HepG2 (cell line): ENCODE measurements around the gene CDK2AP2. TPM values are rescaled to one million over a fixed set of nuclear protein-coding genes. Genes with fewer than 3 reads are reported as not detected.

Source experiments
- PREB ChIP-seq: sonication (generic); formaldehyde crosslinking; IDR thresholded peaks from 2 replicates; pipeline ENCODE4 v1.4.0; 2020; ENCODE audit warnings: missing genetic modification reagents
- STAT6 ChIP-seq: sonication (generic); formaldehyde crosslinking; IDR thresholded peaks from 2 replicates; pipeline ENCODE4 v1.4.0; 2020; ENCODE audit warnings: missing genetic modification reagents, mild to moderate bottlenecking, borderline replicate concordance
- ZMYM2 ChIP-seq: sonication (generic); formaldehyde crosslinking; IDR thresholded peaks from 2 replicates; pipeline ENCODE4 v1.8.0; 2022; ENCODE audit warnings: mild to moderate bottlenecking, missing genetic modification reagents
- ZNF33B ChIP-seq: sonication (generic); formaldehyde crosslinking; IDR thresholded peaks from 2 replicates; pipeline ENCODE4 v1.5.1; 2020; ENCODE audit warnings: mild to moderate bottlenecking, missing genetic modification reagents
- ZNF574 ChIP-seq: sonication (generic); formaldehyde crosslinking; IDR thresholded peaks from 2 replicates; pipeline ENCODE4 v1.4.0; 2020; ENCODE audit warnings: missing genetic modification reagents
- ZNF629 ChIP-seq: sonication (generic); formaldehyde crosslinking; conservative IDR thresholded peaks from 2 replicates; pipeline ENCODE4 v1.5.0; 2020; ENCODE audit warnings: missing genetic modification reagents
- ZNF660 ChIP-seq: sonication (generic); formaldehyde crosslinking; IDR thresholded peaks from 2 replicates; pipeline ENCODE4 v1.5.1; 2020; ENCODE audit warnings: mild to moderate bottlenecking, low read depth, missing genetic modification reagents, borderline replicate concordance
- polyA plus RNA-seq, 8 experiments: library from polyadenylated mRNA; depleted of rRNA in 3 of 8; stranded (reverse) in 7 of 8; unstranded in 1 of 8; fragments of >200 nt; fragmentation: Illumina TruSeq in 4 of 8; extraction: Trizol in 4 of 8; gene quantifications; 2 replicates each; pipeline versions ENCODE4 v1.2.1 to v1.2.3, GENCODE V29; 2011 to 2016; ENCODE audit warnings: low read depth in 4 of 8, missing spikeins in 1 of 8, mixed read lengths in 1 of 8; ENCODE audit not compliant: insufficient read depth in 1 of 8
- total RNA-seq, 5 experiments: library from RNA; depleted of rRNA; stranded (reverse); fragments of >200 nt; fragmentation: Illumina TruSeq; extraction: Trizol; gene quantifications; 2 replicates each; pipeline ENCODE4 v1.2.3, GENCODE V29; 2016; ENCODE audit warnings: low read depth in 1 of 5

CDK2AP2 gene
- total and polyA plus RNA-seq, 2 of the 13 experiments (the other 11 are each of a cell fraction or from before 2014, with no cell fraction given) = 15.0 to 23.2 TPM

- TF ChIP-seq STAT6 (CRISPR knock-in tag) = no peak
- no peak for TF ChIP-seq ZMYM2 (CRISPR knock-in tag)
- peak; percentile 88 for TF ChIP-seq ZNF629 (CRISPR knock-in tag)
- no peak for TF ChIP-seq PREB
- no peak for TF ChIP-seq ZNF660 (CRISPR knock-in tag)
- TF ChIP-seq ZNF33B (CRISPR knock-in tag) = no peak
- TF ChIP-seq ZNF574 = 0 out of 2 replicates have a peak, but pooled peaks have one; percentile 13
Observed at GRCh38 chr11:67538823-67539505, 31.0 kb upstream of the CDK2AP2 start (continued).
